Measurements from ENCODE around the gene TRAPPC3.

The TRAPPC3 gene

GRCh38 chr1:36099681-36100341 lies 49.5 kb downstream of the TRAPPC3 start:
- TF ChIP-seq, protein P1, sequence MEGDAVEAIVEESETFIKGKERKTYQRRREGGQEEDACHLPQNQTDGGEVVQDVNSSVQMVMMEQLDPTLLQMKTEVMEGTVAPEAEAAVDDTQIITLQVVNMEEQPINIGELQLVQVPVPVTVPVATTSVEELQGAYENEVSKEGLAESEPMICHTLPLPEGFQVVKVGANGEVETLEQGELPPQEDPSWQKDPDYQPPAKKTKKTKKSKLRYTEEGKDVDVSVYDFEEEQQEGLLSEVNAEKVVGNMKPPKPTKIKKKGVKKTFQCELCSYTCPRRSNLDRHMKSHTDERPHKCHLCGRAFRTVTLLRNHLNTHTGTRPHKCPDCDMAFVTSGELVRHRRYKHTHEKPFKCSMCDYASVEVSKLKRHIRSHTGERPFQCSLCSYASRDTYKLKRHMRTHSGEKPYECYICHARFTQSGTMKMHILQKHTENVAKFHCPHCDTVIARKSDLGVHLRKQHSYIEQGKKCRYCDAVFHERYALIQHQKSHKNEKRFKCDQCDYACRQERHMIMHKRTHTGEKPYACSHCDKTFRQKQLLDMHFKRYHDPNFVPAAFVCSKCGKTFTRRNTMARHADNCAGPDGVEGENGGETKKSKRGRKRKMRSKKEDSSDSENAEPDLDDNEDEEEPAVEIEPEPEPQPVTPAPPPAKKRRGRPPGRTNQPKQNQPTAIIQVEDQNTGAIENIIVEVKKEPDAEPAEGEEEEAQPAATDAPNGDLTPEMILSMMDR (IDR thresholded peaks at IDR 0.05; ENCODE audit: low read depth, low read length) = peak; percentile 86
- DNase-seq (ENCODE audit: low read depth in 2 of 2) = peak; percentile 78 to 80
- H3K4me3 ChIP-seq (replicated peaks in 1 of 2; ENCODE audit: low read depth in 2 of 2, low read length in 2 of 2) = no peak overlapping the region

DNA sequence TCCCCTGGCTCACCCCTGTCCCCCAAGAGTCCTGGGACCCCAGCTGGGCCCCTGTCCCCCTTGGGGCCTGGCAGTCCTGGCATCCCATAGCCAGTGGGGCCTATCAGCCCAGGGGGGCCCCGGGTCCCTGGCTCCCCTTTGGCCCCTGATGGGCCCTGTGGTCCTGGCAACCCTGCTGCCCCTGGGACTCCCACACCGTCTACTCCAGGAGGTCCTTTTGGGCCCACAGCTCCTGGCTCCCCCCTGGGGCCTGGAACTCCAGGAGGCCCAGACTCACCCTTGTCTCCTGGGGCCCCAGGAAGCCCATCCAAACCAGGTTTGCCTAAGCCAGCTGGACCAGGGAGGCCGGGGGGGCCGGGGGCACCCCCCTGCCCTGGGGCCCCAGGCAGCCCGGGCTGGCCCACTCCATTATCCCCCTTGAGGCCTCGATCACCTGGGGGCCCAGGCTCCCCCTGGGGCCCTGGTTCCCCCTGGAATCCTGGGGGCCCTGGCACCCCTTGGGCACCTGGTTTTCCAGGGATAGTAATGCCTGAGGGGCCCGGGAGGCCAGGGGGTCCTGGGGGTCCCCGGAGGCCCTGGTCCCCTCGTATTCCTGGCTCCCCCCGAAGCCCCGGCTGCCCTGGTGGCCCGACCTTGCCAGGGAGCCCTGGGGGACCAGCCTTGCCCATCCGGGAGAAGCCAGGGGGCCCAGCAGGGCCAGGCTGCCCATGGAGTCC lies 50.5 kb downstream of the TRAPPC3 start:
- H3K4me3 ChIP-seq (replicated peaks in 1 of 2; ENCODE audit: low read depth in 2 of 2, low read length in 2 of 2) = no peak overlapping the region
- no peak for DNase-seq (ENCODE audit: low read depth in 2 of 2)
- TF ChIP-seq, protein P1 (IDR thresholded peaks at IDR 0.05; ENCODE audit: low read depth, low read length) = no peak

DNA sequence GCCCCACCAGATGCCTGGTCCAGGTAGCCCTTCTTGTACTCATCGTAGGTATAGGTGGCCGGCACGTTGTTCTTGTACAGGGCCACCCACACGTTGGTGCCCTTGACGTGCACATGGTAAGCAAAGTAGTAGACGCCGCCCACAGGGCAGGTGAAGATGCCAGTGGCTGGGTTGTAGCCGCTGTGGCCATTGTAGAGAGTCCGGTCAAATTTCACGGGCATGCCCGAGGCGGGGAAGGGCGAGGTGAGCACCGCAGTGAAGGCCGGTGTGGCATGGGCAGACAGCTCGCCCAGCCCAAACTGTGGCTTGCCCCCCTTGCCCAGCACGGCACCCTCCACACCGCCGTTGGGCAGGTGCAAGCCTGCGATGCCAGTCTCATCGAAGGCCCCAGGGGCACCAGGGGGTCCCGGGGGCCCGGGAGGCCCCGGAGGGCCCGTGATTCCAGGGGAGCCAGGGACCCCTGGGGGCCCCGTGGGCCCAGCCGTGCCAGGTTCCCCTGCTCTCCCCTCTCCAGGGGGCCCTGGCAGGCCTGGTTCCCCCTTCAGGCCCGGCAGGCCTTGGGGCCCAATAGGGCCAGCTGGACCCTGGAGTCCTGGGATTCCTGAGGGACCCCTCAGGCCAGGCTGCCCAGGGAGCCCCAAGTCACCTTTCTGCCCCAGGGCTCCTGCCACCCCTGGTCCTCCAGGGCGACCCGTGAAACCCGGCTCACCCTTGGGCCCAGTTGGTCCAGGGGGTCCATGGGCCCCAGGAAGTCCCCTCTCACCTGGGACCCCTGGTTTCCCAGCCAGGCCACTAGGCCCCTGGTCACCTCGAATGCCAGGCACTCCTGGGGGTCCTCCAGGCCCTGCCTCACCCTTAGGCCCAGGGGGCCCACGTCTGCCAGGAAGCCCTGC lies 51.3 kb downstream of the TRAPPC3 start:
- no peak for DNase-seq (ENCODE audit: low read depth in 2 of 2)
- TF ChIP-seq, protein P1 (IDR thresholded peaks at IDR 0.05; ENCODE audit: low read depth, low read length) = no peak
- no peak overlapping the region for H3K4me3 ChIP-seq (replicated peaks in 1 of 2; ENCODE audit: low read depth in 2 of 2, low read length in 2 of 2)

DNA sequence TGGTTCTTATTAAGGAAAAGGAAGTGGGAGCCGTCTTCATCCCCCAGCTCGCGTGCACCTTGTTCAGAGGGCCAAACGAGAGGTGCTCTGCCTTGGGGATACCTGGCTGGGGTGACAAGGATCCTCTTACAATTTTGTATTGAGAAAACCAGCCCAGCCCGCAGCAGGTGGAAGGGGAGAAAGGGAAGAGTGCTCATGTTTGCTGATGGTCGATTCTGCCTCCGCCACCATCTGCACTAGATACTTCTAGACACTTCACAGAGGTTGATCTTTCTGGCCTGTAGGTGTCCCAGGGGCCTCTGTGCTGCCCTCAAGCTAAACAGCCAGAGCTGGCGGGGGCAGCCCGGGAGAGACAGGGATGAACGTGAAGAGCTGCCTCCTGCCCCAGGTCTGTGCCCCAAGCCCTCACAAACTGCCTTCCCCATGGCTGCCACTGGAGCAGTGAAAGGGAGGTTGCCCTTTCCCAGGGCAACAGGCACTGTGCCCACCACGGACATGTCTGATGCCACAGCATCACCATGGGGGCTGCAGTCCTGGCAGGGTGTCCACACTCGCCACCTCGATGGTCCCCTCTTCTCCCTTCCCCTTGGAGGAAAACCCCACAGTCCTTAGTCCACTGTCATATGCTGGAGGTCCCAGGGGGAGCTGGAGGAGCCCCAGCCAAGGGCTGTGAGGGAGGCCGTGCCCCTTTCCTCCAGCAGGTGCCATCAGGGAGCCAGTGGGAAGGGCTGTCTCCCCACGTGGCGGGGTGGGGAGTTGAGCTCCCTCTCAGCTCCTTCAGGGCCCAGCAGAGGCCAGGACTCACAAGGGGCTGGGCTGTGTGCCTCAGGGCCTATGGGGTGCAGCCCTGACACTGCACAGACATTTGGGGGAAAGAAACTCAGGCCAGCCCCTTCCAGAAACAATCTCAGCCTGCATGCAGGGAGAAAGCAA lies 52.5 kb downstream of the TRAPPC3 start:
- DNase-seq (ENCODE audit: low read depth in 2 of 2) = no peak
- H3K4me3 ChIP-seq (replicated peaks in 1 of 2; ENCODE audit: low read depth in 2 of 2, low read length in 2 of 2) = no peak overlapping the region
- TF ChIP-seq, protein P1 (IDR thresholded peaks at IDR 0.05; ENCODE audit: low read depth, low read length) = peak; percentile 21

- peak in 1 of 2 donors; percentile 30 for DNase-seq (ENCODE audit: low read depth in 2 of 2)
- no peak overlapping the region for H3K4me3 ChIP-seq (replicated peaks in 1 of 2; ENCODE audit: low read depth in 2 of 2, low read length in 2 of 2)
- TF ChIP-seq, protein P1 (IDR thresholded peaks at IDR 0.05; ENCODE audit: low read depth, low read length) = no peak
Observed at GRCh38 chr1:36095760-36096405, 53.4 kb downstream of the TRAPPC3 start.
